GM21723 (cell line): ENCODE data around the gene GSG1L2.

Experiments
- ATAC-seq: cut with Tn5 transposase; IDR thresholded peaks from one replicate; pipeline ENCODE4 v1.9.1; 2021; ENCODE audit warnings: mild to moderate bottlenecking, moderate library complexity; ENCODE audit not compliant: unreplicated experiment

GSG1L2 gene

GRCh38 chr17:9825641-9826150 is 3.8 kb upstream of the GSG1L2 start, which contains the start of gene GLP2R:
Gene GLP2R (plus strand): TSS chr17:9825924. CDS start chr17:9826064, 140 bp downstream.
- no peak for ATAC-seq

GRCh38 chr17:9824797-9825338 is 3.0 kb upstream of the GSG1L2 start:
- no peak for ATAC-seq

GRCh38 chr17:9824094-9824493 is 2.2 kb upstream of the GSG1L2 start:
- no peak for ATAC-seq

- ATAC-seq = no peak
Measured at GRCh38 chr17:9820448-9820847, 1.4 kb downstream of the GSG1L2 start.

- no peak for ATAC-seq
Measured at GRCh38 chr17:9818760-9819159, 3.1 kb downstream of the GSG1L2 start.

- ATAC-seq = no peak
Measured at GRCh38 chr17:9817086-9817485, 4.8 kb downstream of the GSG1L2 start.

GRCh38 chr17:9816472-9816871 is 5.4 kb downstream of the GSG1L2 start:
- no peak for ATAC-seq

- no peak for ATAC-seq
Measured at GRCh38 chr17:9814337-9814945, 7.4 kb downstream of the GSG1L2 start.

GRCh38 chr17:9813166-9813565 is 8.7 kb downstream of the GSG1L2 start:
- ATAC-seq = no peak

GRCh38 chr17:9811537-9811936 is 10.3 kb downstream of the GSG1L2 start:
- no peak for ATAC-seq

GRCh38 chr17:9811086-9811485 is 10.8 kb downstream of the GSG1L2 start:
- ATAC-seq = no peak

GRCh38 chr17:9810100-9810949 is 11.6 kb downstream of the GSG1L2 start:
- no peak for ATAC-seq

- ATAC-seq = no peak
Measured at GRCh38 chr17:9809409-9809808, 12.5 kb downstream of the GSG1L2 start.

GRCh38 chr17:9806699-9807098 is 15.2 kb downstream of the GSG1L2 start:
- ATAC-seq = no peak

GRCh38 chr17:9805769-9806168 is 16.1 kb downstream of the GSG1L2 start:
- ATAC-seq = no peak

- ATAC-seq = no peak
Measured at GRCh38 chr17:9802697-9803096, 19.2 kb downstream of the GSG1L2 start.

GRCh38 chr17:9802294-9802693 is 19.6 kb downstream of the GSG1L2 start:
- ATAC-seq = no peak

GRCh38 chr17:9801505-9801904 is 20.4 kb downstream of the GSG1L2 start:
- no peak for ATAC-seq

GRCh38 chr17:9798724-9799123 is 23.2 kb downstream of the GSG1L2 start:
- ATAC-seq = no peak

GRCh38 chr17:9798008-9798407 is 23.9 kb downstream of the GSG1L2 start:
- no peak for ATAC-seq

- no peak for ATAC-seq
Measured at GRCh38 chr17:9792181-9792840, 29.6 kb downstream of the GSG1L2 start.
